Body of pancreas (tissue), 4 donors: ENCODE results near the gene SHROOM1.

Experiments
- POLR2A ChIP-seq, 3 donors: fragments of 450-650 bp; IDR thresholded peaks; one replicate each; pipeline ENCODE4 v1.6.1; 2016; ENCODE audit warnings: antibody characterized with exemption in 3 of 3, mild to moderate bottlenecking in 2 of 3
- TF ChIP-seq, protein P1 (sequence below), 7 experiments: fragments of 450-650 bp in 4 of 7; fragments of 200-600 bp in 3 of 7; sonication (generic) in 3 of 7; IDR thresholded peaks; one replicate each; pipeline ENCODE4 v1.5.1; 2016 to 2019; ENCODE audit warnings: antibody characterized with exemption in 7 of 7

DNA sequence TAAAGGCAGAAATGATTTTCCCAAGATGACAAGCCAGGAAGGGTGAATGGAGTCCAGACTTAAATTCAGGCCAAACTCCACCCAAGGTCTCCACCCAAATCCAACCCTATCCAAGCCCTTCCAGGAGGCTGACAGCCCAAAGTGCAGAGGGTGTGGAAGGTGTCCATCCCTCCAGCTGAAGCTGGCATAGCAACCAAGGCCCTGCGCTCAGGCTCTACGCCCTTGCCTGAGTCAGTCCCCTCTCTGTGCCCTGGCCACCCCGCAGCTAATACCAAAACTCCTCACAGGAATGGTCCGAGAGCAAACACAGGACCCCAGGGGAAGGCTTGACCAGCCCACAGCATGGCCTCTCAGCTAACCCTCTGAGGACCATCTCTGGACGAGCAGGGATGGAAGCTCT lies 55.6 kb downstream of the SHROOM1 start:
- TF ChIP-seq, protein P1, sequence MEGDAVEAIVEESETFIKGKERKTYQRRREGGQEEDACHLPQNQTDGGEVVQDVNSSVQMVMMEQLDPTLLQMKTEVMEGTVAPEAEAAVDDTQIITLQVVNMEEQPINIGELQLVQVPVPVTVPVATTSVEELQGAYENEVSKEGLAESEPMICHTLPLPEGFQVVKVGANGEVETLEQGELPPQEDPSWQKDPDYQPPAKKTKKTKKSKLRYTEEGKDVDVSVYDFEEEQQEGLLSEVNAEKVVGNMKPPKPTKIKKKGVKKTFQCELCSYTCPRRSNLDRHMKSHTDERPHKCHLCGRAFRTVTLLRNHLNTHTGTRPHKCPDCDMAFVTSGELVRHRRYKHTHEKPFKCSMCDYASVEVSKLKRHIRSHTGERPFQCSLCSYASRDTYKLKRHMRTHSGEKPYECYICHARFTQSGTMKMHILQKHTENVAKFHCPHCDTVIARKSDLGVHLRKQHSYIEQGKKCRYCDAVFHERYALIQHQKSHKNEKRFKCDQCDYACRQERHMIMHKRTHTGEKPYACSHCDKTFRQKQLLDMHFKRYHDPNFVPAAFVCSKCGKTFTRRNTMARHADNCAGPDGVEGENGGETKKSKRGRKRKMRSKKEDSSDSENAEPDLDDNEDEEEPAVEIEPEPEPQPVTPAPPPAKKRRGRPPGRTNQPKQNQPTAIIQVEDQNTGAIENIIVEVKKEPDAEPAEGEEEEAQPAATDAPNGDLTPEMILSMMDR (IDR thresholded peaks at IDR 0.05): no peak
- TF ChIP-seq POLR2A (IDR thresholded peaks at IDR 0.05): no peak
